HTERT RPE-1 (cell line): Measurements from ENCODE around the gene TLDC2.
"Not testable (repeated sequence)": the region's sequence is repeated elsewhere in the genome, so short reads cannot be mapped to it uniquely, and the experiment has no call there.

Experiments used
- in situ Hi-C: fragments of 300-500 bp; cut with MboI; formaldehyde crosslinking; loops from 4 replicates; pipeline ENCODE4 v1.14.3; 2020; ENCODE audit warnings: low sequenced_read_pairs

The TLDC2 gene

GRCh38 chr20:36875702-36876472, at the start of gene TLDC2:
TLDC2 (plus strand) TSS chr20:36876138; CDS start chr20:36876175, 37 bp downstream.
- in situ Hi-C loops, result no loop called here

GRCh38 chr20:36826554-36827244, 49.2 kb upstream of the TLDC2 start:
- in situ Hi-C loops, result no loop called here

GRCh38 chr20:36827541-36828279, 48.2 kb upstream of the TLDC2 start:
- in situ Hi-C loops, result no loop called here

GRCh38 chr20:36830791-36831691, 44.9 kb upstream of the TLDC2 start:
- in situ Hi-C loops, result no loop called here

- in situ Hi-C loops, result no loop called here
These were observed 43.1 kb upstream of the TLDC2 start for GRCh38 chr20:36832791-36833190.

GRCh38 chr20:36833275-36834020, 42.5 kb upstream of the TLDC2 start:
- in situ Hi-C loops, result no loop called here

GRCh38 chr20:36835025-36835424, 40.9 kb upstream of the TLDC2 start:
- in situ Hi-C loops, result no loop called here

GRCh38 chr20:36835453-36836198, 40.3 kb upstream of the TLDC2 start:
- in situ Hi-C loops, result no loop called here

- in situ Hi-C loops, result no loop called here
These were observed 39.2 kb upstream of the TLDC2 start for GRCh38 chr20:36836591-36837269.

GRCh38 chr20:36838376-36838775, 37.6 kb upstream of the TLDC2 start:
- in situ Hi-C loops, result not testable (repeated sequence)

- in situ Hi-C loops, result no loop called here
These were observed 36.8 kb upstream of the TLDC2 start for GRCh38 chr20:36839150-36839549.

GRCh38 chr20:36841030-36841429, 34.9 kb upstream of the TLDC2 start:
- in situ Hi-C loops, result not testable (repeated sequence)

- in situ Hi-C loops, result no loop called here
These were observed 30.5 kb upstream of the TLDC2 start for GRCh38 chr20:36845288-36845971.

- in situ Hi-C loops, result no loop called here
These were observed 28.8 kb upstream of the TLDC2 start for GRCh38 chr20:36847009-36847709.

- in situ Hi-C loops, result no loop called here
These were observed 28.3 kb upstream of the TLDC2 start for GRCh38 chr20:36847710-36848040.

GRCh38 chr20:36848078-36848660, 27.8 kb upstream of the TLDC2 start:
- in situ Hi-C loops, result no loop called here

- in situ Hi-C loops, result no loop called here
These were observed 27.3 kb upstream of the TLDC2 start for GRCh38 chr20:36848677-36849076.
